IMR-90 (cell line): ENCODE measurements around the gene TASP1.

Experiments used
- CTCF ChIP-seq: conservative IDR thresholded peaks from 2 replicates; pipeline ENCODE4 v1.5.1; 2012; ENCODE audit warnings: mild to moderate bottlenecking, low read depth, low read length, improper control_type of control experiment
- USF2 ChIP-seq: fragments of 150-350 bp; IDR thresholded peaks from 2 replicates; pipeline ENCODE4 v1.6.1; 2017; ENCODE audit warnings: mild to moderate bottlenecking, antibody characterized with exemption, low read length, low read depth

GRCh38 chr20:13678944-13679343 lies 40.2 kb upstream of the TASP1 start:
- TF ChIP-seq CTCF (no peak), USF2 (no peak)
